ENCODE results near the gene EIF1.
A peak's percentile ranks its signal among the peaks of the same experiment; 100 is the strongest.
"Not testable (repeated sequence)": the region's sequence is repeated elsewhere in the genome, so short reads cannot be mapped to it uniquely, and the experiment has no call there.

Gene EIF1

DNA sequence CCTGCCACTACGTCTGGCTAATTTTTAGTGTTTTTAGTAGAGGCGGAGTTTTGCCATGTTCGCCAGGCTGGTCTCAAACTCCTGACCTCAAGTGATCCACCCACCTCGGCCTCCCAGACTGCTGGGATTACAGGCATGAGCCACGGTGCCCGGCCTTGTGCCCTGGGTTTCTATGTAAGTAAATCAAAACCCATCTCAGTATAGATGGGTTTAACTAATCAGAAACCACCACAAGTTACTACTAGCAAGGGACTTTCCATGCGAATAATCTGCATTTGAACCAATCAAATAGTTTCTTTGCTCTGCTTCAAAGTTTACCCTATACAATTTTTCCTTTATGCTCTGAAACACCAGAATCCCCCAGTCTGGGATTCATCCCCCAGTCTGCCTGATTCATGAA is 16.5 kb upstream of the EIF1 start:
- Histone ChIP-seq H3K4me1 (ENCODE audit: control insufficient read depth, low read depth, low read length) (peaks cover 22% of the 10 kb centered on the region), H3K9me3 (ENCODE audit: control insufficient read depth, low read depth, low read length) (no peaks in the 10 kb centered on the region), H3K4me3 (ENCODE audit: low read length) (no peak overlapping the region), H3K27ac (ENCODE audit: low read length) (no peak overlapping the region), H3K9ac (ENCODE audit: low read length) (no peak overlapping the region), H3K27me3 (ENCODE audit: control insufficient read depth, insufficient read depth, low read length) (peaks cover 6% of the 10 kb centered on the region), H3K36me3 (ENCODE audit: control insufficient read depth, low read depth, low read length) (no peaks in the 10 kb centered on the region)

DNA sequence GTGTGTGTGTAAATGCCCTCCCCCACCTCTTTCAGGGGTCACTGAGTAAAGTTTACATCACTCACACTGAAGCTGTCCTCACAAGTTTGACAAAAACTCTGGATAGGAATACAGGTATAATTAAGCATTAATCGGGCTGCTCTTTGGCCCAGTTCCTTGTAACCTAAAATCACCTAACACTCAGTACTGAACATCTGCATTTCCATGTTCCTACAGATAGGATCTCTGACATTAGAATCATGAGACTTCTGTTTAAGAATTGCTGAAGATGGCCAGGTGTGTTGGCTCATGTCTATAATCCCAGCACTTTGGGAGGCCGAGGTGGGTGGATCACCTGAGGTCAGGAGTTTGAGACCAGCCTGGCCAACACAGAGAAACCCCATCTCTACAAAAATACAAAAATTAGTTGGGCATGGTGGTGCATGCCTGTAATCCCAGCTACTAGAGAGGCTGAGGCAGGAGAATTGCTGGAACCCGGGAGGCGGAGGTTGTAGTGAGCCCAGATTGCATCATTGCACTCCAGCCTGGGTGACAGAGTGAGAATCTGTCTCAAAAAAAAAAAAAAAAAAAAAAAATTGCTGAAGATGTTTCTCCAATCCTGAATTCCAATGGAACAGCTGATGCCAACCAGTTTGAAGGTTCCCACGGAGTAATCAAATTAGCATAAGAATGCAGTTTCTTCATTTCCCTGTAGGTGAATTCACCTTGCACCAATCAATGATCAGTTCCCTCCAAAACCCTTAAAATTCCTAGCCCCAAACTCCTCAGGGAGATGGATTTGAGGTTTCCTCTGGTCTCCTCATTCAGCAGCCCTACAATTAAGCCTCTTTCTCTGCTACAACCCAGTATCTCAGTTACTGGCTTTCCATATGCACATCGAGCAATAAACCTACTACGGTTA is 13.3 kb upstream of the EIF1 start:
- Histone ChIP-seq H3K27ac (ENCODE audit: low read length) (peak overlapping the region; percentile 43), H3K9ac (ENCODE audit: low read length) (peak overlapping the region; percentile 55), H3K4me3 (ENCODE audit: low read length) (peak overlapping the region; percentile 39), H3K4me1 (ENCODE audit: control insufficient read depth, low read depth, low read length) (peaks cover 27% of the 10 kb centered on the region)
- H3K27me3 ChIP-seq (ENCODE audit: control insufficient read depth, insufficient read depth, low read length); H3K9me3 ChIP-seq (ENCODE audit: control insufficient read depth, low read depth, low read length); H3K36me3 ChIP-seq (ENCODE audit: control insufficient read depth, low read depth, low read length): not testable (repeated sequence)

DNA sequence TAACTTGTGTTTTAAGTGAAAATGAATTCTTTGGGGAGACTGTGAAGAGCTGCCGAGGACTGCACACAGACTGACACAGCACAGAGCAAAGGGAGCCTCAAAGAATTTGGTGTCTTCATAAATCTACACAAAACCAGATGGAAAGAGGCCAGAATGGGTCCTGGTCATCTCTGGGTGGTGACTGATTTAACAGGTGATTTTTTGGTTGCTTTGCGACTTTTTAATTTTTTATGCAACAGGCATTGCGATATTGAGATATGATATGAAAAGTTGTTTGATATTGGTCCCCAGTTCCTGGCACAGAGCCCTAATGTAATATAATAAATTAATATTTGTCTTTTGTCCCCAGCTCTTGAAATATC is 12.6 kb upstream of the EIF1 start:
- H3K4me3 ChIP-seq (ENCODE audit: low read length), result peak overlapping the region; percentile 39
- H3K27me3 ChIP-seq (ENCODE audit: control insufficient read depth, insufficient read depth, low read length), result no peaks in the 10 kb centered on the region
- H3K36me3 ChIP-seq (ENCODE audit: control insufficient read depth, low read depth, low read length), result no peaks in the 10 kb centered on the region
- H3K9me3 ChIP-seq (ENCODE audit: control insufficient read depth, low read depth, low read length), result no peaks in the 10 kb centered on the region
- H3K27ac ChIP-seq (ENCODE audit: low read length), result peak overlapping the region; percentile 43
- H3K9ac ChIP-seq (ENCODE audit: low read length), result peak overlapping the region; percentile 55
- H3K4me1 ChIP-seq (ENCODE audit: control insufficient read depth, low read depth, low read length), result peaks cover 27% of the 10 kb centered on the region

DNA sequence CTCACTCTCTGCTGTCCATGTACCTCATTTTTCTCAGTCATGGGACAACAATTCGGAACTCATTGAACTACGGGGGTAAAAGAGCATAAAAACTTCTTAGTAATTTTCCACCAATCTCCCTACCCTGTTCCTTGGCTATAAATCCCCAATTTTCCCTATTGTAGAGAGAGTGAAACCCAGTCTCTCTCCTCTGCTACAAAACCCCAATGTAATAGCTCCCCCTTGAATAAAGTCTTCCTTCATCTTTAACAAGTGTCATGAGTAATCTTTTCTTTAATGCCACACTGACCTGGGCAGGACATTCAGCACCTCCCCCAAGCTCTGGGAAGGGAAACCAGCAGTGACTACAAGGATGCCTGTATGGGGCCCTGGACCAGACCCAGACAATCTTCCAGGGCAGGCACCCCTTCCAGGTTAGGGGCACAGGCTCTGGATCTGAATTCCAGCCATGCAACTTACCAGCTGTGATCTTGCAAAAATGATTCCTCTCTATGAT is 10.2 kb upstream of the EIF1 start:
- Histone ChIP-seq H3K4me3 (ENCODE audit: low read length) (no peak overlapping the region), H3K27ac (ENCODE audit: low read length) (no peak overlapping the region), H3K9me3 (ENCODE audit: control insufficient read depth, low read depth, low read length) (no peaks in the 10 kb centered on the region), H3K4me1 (ENCODE audit: control insufficient read depth, low read depth, low read length) (peaks cover 27% of the 10 kb centered on the region), H3K9ac (ENCODE audit: low read length) (no peak overlapping the region), H3K27me3 (ENCODE audit: control insufficient read depth, insufficient read depth, low read length) (no peaks in the 10 kb centered on the region), H3K36me3 (ENCODE audit: control insufficient read depth, low read depth, low read length) (no peaks in the 10 kb centered on the region)

DNA sequence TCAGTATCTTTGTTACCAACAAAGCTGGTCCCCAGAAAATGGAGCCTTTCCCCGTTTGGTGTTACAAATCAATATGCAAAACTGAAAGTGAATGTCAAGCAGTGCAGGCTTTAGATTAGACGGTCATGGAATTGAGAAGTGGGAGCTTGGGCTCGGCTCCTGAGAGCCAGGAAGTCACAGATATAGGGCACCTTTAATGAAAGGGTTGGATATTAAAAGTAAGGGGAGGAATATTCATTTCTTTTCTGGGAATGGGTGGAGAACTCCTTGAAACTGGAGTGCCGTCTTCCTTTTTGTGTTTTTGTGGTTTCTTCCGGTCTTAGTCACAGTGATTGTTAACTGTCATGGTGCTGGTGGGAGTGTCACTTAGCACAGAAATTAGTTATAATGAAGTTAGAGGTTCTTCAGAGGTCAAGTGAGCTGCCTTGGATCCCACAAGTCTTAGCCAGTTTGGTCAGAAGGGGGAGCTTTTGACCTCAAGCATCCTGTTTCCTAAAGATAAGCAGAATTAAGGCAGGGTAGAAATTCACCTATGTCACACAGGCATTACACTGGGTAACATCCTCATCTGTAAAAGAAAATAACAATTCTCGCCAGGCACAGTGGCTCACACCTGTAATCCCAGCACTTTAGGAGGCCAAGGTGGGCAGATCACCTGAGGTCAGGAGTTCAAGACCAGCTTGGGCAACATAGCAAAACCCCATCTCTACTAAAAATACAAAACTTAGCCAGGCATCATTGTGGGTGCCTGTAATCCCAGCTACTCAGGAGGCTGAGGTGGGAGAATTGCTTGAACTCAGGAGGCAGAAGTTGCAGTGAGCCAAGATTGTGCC is 9.6 kb upstream of the EIF1 start:
- peaks cover 27% of the 10 kb centered on the region for H3K4me1 ChIP-seq (ENCODE audit: control insufficient read depth, low read depth, low read length)
- no peak overlapping the region for H3K27ac ChIP-seq (ENCODE audit: low read length)
- H3K9ac ChIP-seq (ENCODE audit: low read length), result no peak overlapping the region

DNA sequence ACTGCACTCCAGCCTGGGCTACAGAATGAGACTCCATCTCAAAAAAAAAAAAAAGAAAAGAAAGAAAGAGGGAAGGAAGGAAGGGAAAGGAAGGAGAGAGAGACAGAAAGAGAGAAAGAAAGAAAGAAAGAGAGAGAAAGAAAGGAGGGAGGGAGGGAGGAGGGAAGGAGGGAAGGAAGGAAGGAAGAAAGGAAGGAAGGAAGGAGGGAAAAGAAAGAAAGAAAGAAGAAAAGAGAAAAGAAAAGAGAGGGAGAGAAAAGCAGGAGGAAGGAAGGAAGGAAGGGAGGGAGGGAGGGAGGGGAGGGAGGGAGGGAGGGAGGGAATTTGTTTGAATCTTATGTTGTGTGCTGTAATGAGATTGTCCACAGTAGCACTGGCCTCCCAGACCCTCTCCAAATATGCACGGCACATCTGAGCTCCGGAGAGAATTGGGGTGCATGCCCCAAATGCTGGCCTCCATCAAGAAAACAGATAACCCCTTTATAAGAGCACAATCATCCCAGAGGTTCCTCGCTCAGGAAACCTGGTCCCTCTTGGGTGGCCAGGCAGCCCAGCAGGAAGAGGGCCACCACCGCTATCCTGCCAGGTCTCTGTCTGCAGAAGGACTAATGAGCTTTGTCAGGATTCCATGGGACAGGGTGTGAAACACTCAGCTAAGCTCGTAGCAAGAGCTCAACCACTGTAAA is 8.8 kb upstream of the EIF1 start:
- Histone ChIP-seq H3K27me3 (ENCODE audit: control insufficient read depth, insufficient read depth, low read length) (no peaks in the 10 kb centered on the region), H3K4me3 (ENCODE audit: low read length) (no peak overlapping the region), H3K9me3 (ENCODE audit: control insufficient read depth, low read depth, low read length) (no peaks in the 10 kb centered on the region), H3K36me3 (ENCODE audit: control insufficient read depth, low read depth, low read length) (no peaks in the 10 kb centered on the region), H3K27ac (ENCODE audit: low read length) (no peak overlapping the region), H3K9ac (ENCODE audit: low read length) (no peak overlapping the region), H3K4me1 (ENCODE audit: control insufficient read depth, low read depth, low read length) (peaks cover 25% of the 10 kb centered on the region)

More for the DNA sequence above, 9.6 kb upstream of the EIF1 start:
- H3K4me3 ChIP-seq (ENCODE audit: low read length), result no peak overlapping the region
- H3K36me3 ChIP-seq (ENCODE audit: control insufficient read depth, low read depth, low read length), result no peaks in the 10 kb centered on the region
- H3K9me3 ChIP-seq (ENCODE audit: control insufficient read depth, low read depth, low read length), result no peaks in the 10 kb centered on the region
- H3K27me3 ChIP-seq (ENCODE audit: control insufficient read depth, insufficient read depth, low read length), result no peaks in the 10 kb centered on the region

DNA sequence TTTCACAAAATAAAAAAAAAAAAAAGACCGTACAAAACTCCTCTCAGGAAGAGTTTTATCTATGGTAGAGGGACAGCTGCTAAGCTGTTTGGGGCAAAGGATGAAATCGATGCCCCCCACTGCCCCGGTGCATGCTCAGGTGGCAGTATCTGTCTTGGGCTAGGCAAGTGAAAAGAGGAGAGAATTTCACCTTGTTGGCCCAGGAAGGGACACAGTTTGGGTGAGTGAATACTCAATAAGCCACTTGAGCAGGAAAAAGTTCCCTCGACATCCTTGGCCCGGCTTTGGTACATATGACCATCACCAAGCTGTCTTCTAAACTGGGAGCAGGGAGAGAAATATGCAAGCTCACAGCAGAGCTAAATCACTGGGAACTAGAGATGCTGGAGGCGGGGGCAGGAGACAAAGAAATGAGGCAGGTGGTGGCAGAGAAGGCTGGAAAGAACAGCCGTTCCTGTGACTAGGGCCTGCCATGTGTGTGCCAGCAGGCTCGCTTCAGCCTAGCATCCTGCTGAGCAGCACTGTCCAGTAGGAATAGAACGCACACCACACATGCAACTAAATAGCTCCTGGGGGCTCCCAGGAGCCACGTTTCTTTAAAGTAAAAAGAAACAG is 8.2 kb upstream of the EIF1 start:
- H3K27ac ChIP-seq (ENCODE audit: low read length), result no peak overlapping the region
- no peaks in the 10 kb centered on the region for H3K9me3 ChIP-seq (ENCODE audit: control insufficient read depth, low read depth, low read length)
- H3K27me3 ChIP-seq (ENCODE audit: control insufficient read depth, insufficient read depth, low read length), result no peaks in the 10 kb centered on the region
- H3K36me3 ChIP-seq (ENCODE audit: control insufficient read depth, low read depth, low read length), result no peaks in the 10 kb centered on the region
- no peak overlapping the region for H3K9ac ChIP-seq (ENCODE audit: low read length)
- H3K4me3 ChIP-seq (ENCODE audit: low read length), result no peak overlapping the region
- peaks cover 21% of the 10 kb centered on the region for H3K4me1 ChIP-seq (ENCODE audit: control insufficient read depth, low read depth, low read length)

DNA sequence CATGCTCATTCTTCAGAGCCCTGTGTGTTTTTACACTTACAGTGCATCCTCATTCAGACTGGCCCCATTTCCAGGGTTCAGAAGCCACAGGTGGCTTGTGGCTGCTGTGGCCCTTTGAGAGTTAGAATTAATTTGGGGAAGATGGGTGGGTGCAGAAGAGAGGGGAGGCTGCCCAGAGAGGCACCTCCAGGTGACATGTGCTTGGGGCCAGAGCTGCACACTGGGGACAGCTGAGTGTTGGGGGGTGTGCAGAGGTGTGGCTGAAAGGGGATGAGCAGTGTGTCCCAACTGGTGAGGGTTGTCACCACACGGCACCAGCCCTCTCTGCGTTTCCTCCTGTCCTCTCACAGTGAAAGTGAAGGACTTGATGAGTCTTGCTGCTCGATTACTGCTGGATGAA is 6.9 kb upstream of the EIF1 start:
- Histone ChIP-seq H3K9me3 (ENCODE audit: control insufficient read depth, low read depth, low read length) (no peaks in the 10 kb centered on the region), H3K27ac (ENCODE audit: low read length) (no peak overlapping the region), H3K4me3 (ENCODE audit: low read length) (no peak overlapping the region), H3K36me3 (ENCODE audit: control insufficient read depth, low read depth, low read length) (no peaks in the 10 kb centered on the region), H3K27me3 (ENCODE audit: control insufficient read depth, insufficient read depth, low read length) (no peaks in the 10 kb centered on the region), H3K4me1 (ENCODE audit: control insufficient read depth, low read depth, low read length) (peaks cover 10% of the 10 kb centered on the region), H3K9ac (ENCODE audit: low read length) (no peak overlapping the region)

DNA sequence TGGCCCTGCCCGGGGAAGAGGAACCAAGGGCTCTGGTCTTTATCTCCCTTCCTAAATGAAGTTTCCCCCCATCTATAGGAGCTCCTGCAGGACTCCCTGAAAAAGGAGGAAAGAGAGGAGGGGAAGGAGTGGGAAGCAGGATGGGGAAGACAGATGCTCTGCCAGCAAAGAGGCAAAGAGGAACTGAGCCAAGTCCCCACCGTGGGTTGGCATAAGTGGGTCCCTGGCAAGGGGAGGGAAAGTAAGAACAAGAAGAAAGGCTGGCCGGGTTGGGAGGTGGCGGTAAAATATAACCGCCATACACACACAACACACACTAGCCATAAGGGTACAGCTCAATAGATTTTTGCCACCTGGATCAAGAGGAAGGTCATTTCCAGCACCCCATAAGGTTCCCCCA is 6.1 kb upstream of the EIF1 start:
- Histone ChIP-seq H3K9ac (ENCODE audit: low read length) (no peak overlapping the region), H3K4me1 (ENCODE audit: control insufficient read depth, low read depth, low read length) (peaks cover 10% of the 10 kb centered on the region), H3K27me3 (ENCODE audit: control insufficient read depth, insufficient read depth, low read length) (no peaks in the 10 kb centered on the region), H3K27ac (ENCODE audit: low read length) (no peak overlapping the region), H3K4me3 (ENCODE audit: low read length) (no peak overlapping the region), H3K9me3 (ENCODE audit: control insufficient read depth, low read depth, low read length) (no peaks in the 10 kb centered on the region), H3K36me3 (ENCODE audit: control insufficient read depth, low read depth, low read length) (no peaks in the 10 kb centered on the region)

DNA sequence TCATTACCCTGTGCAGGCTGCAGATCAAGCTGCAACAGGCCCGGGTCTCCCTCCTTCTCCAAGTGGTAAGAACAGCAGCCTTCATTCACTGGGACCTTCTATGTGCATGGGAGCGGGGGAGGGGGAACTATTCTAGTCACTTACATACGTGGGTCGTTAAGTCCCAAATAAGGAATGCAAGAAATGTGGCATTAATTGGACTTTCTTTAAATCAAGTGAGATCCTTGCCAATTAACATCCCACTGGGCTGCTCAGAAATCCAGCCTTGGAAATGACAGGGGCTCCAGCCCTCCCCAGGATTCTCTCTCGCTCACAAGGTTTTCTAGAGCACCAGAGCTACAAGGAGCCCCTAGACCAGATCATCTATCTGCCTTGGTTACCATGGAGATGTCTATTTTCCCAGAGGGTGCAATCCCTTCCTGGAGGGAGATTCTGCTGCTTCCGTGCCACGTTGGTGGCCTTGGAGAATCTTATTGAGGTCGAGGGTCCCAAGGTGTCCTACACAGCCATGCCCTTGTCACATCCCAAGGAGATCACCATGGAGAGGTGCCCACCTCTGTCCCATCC is 5.2 kb upstream of the EIF1 start:
- H3K27me3 ChIP-seq (ENCODE audit: control insufficient read depth, insufficient read depth, low read length), result no peaks in the 10 kb centered on the region
- no peak overlapping the region for H3K4me3 ChIP-seq (ENCODE audit: low read length)
- H3K27ac ChIP-seq (ENCODE audit: low read length), result no peak overlapping the region
- H3K9ac ChIP-seq (ENCODE audit: low read length), result no peak overlapping the region
- H3K9me3 ChIP-seq (ENCODE audit: control insufficient read depth, low read depth, low read length), result no peaks in the 10 kb centered on the region
- no peaks in the 10 kb centered on the region for H3K36me3 ChIP-seq (ENCODE audit: control insufficient read depth, low read depth, low read length)
- H3K4me1 ChIP-seq (ENCODE audit: control insufficient read depth, low read depth, low read length), result peaks cover 10% of the 10 kb centered on the region

DNA sequence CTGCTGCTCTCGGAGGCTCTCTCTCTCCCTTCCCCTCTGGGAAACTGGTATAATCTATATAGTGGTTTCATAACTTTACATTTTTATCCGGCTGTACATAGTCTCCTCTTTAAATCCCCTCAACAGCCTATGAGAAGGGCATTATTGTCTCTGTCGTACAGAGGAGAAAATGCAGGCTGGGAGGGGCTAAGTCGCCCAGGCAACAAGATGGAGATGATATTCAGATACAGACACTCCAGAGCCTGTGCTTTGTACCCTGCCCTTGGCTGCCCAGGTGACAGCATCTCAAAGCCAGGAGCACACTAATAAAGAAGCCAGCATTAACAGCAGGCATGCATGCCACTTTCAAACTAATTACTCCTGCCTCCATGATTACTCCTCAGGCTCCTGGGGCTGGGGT is 4.7 kb upstream of the EIF1 start:
- H3K27me3 ChIP-seq (ENCODE audit: control insufficient read depth, insufficient read depth, low read length), result no peaks in the 10 kb centered on the region
- no peak overlapping the region for H3K9ac ChIP-seq (ENCODE audit: low read length)
- no peaks in the 10 kb centered on the region for H3K9me3 ChIP-seq (ENCODE audit: control insufficient read depth, low read depth, low read length)
- H3K4me1 ChIP-seq (ENCODE audit: control insufficient read depth, low read depth, low read length), result peaks cover 5% of the 10 kb centered on the region
- H3K27ac ChIP-seq (ENCODE audit: low read length), result no peak overlapping the region
- no peak overlapping the region for H3K4me3 ChIP-seq (ENCODE audit: low read length)
- H3K36me3 ChIP-seq (ENCODE audit: control insufficient read depth, low read depth, low read length), result no peaks in the 10 kb centered on the region
